HG03108 (cell line): ENCODE measurements around the gene TSEN54.

Experiments
- ATAC-seq: cut with Tn5 transposase; IDR thresholded peaks from one replicate; pipeline ENCODE4 v1.9.1; 2021; ENCODE audit warnings: moderate library complexity; ENCODE audit not compliant: unreplicated experiment

Gene TSEN54

DNA sequence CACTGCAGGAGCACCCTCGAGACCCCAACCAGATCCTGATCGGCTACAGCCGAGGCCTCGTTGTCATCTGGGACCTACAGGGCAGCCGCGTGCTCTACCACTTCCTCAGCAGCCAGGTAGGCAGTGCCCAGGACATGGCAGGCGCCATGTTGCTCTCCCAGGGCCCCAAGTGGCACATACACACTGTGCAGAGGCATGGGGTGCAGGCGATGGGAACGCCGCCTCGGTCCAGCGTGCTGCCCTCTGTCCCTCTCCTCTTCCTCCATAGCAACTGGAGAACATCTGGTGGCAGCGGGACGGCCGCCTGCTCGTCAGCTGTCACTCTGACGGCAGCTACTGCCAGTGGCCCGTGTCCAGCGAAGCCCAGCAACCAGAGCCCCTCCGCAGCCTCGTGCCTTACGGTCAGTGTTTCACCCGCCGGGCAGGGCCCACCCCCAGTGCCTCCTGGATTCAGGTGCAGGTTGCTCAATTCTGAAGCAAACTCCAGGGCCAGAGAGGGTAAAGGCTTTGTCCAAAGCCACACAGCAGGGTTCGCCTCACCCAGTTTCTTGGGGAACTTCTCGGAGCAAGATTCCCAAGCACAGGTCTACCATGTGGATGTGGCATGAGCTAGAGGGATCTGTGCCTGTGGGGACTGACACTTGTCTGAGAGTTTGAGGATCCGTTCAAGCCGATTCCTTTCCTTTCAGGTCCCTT lies 46.9 kb downstream of the TSEN54 start:
- ATAC-seq = no peak

DNA sequence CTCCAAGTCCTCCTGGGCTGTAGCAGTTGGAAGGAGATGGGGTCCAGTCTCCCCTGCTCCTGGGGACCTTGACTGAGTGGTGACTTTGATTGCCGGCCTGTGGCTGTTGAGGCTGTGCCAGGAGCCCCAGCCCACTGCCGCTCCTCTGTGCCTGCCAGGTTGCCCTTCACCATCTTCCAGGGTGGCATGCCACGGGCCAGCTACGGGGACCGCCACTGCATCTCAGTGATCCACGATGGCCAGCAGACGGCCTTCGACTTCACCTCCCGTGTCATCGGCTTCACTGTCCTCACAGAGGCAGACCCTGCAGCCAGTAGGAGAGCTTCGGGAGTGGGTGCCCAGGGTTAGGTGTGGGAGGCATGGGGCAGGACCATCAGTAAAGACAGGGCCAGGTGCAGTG lies 47.9 kb downstream of the TSEN54 start:
- no peak for ATAC-seq

GRCh38 chr17:75565066-75565465 lies 48.7 kb downstream of the TSEN54 start:
- ATAC-seq = no peak

- no peak for ATAC-seq
These were observed 49.3 kb downstream of the TSEN54 start for GRCh38 chr17:75565618-75566017.

DNA sequence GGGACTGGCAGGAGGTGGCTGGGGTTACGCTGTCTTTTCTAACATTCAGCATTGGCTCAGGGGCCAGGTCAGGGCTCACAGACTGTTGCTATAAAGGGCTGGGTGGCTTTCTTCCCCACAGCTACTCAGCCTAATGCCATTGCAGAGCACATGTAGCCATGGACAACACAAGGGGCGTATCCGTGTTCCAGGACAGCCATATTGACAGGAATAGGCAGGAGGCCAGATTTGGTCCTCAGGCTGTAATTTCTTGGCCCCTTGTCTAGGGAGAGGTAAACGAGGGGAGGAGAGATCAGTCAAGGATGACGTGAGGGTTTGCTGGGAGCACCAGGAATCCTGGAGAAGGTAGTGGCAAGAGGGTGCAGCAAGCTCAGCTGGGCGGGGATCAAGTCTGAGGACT lies 50.1 kb downstream of the TSEN54 start:
- no peak for ATAC-seq

GRCh38 chr17:75566834-75567233 lies 50.5 kb downstream of the TSEN54 start:
- no peak for ATAC-seq

- ATAC-seq = no peak
These were observed 52.3 kb downstream of the TSEN54 start for GRCh38 chr17:75568412-75569255.

DNA sequence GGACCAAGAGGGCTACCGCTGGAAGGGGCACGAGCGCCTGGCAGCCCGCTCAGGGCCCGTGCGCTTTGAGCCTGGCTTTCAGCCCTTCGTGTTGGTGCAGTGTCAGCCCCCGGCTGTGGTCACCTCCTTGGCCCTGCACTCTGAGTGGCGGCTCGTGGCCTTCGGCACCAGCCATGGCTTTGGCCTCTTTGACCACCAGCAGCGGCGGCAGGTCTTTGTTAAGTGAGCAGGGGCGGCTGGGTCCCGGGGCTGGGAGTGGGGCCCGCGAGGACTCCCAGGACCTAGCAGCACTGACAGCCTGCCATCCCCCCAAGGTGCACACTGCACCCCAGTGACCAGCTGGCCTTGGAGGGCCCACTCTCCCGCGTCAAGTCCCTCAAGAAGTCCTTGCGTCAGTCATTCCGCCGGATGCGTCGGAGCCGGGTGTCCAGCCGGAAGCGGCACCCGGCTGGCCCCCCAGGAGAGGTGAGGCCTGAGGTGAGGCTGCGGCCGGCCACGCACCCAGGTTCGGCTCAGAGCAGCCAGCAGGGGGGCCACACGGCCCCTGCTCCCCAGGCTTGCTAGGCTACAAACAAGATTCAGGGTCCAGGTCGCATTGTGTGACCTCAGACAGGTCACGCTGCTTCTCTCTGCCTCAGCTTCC lies 53.8 kb downstream of the TSEN54 start:
- ATAC-seq = no peak

DNA sequence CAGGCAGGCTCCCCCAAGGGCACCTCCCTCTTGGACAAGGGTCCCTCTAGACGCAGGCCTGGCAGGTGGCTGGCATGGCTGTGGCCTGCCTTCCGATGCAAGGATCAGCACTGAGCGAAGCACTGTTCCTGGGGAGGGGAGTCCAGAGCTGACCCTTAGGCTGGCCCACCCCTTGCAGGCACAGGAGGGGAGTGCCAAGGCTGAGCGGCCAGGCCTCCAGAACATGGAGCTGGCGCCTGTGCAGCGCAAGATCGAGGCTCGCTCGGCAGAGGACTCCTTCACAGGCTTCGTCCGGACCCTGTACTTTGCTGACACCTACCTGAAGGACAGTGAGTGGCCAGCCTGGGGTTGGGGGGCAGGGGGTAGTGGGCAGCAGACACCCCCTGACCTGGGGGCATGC lies 54.4 kb downstream of the TSEN54 start:
- ATAC-seq = no peak

- ATAC-seq = no peak
These were observed 55.0 kb downstream of the TSEN54 start for GRCh38 chr17:75571197-75571884.

DNA sequence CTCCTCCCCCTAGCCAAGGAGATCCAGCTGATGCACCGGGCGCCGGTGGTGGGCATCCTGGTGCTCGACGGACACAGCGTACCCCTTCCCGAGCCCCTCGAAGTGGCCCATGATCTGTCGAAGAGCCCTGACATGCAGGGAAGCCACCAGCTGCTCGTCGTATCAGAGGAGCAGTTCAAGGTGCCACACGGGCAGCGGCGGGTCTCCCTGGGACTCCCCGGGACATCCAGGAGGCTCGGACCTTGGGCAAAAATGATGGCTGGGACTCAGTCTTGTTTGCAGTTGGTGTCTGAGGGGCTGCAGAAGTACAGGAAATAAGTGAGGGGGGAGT lies 55.5 kb downstream of the TSEN54 start:
- no peak for ATAC-seq

GRCh38 chr17:75572713-75573539 lies 56.6 kb downstream of the TSEN54 start:
- ATAC-seq = no peak

- no peak for ATAC-seq
These were observed 57.2 kb downstream of the TSEN54 start for GRCh38 chr17:75573540-75573957.

- ATAC-seq = no peak
These were observed 57.7 kb downstream of the TSEN54 start for GRCh38 chr17:75573994-75574393.
